Measurements from ENCODE around the gene B3GNT7.

GRCh38 chr2:231418820-231419640, 23.5 kb downstream of the B3GNT7 start:
- TF ChIP-seq CTCF (IDR thresholded peaks at IDR 0.05) (no peak), POLR2AphosphoS5 (IDR thresholded peaks at IDR 0.05; ENCODE audit: low read depth, low read length) (no peak), REST (IDR thresholded peaks at IDR 0.05; ENCODE audit: insufficient read depth in 1 of 2, low read depth in 2 of 2, low read length in 1 of 2) (no peak)

All from Panc1 (cell line).